Activated CD4-positive, alpha-beta T cell treated with anti-CD3 and anti-CD28 coated beads, Interleukin-2, amount 50 U/mL, for 16 hours (primary cell): ENCODE results near the gene CPNE4.
"Not testable (repeated sequence)": the region's sequence is repeated elsewhere in the genome, so short reads cannot be mapped to it uniquely, and the experiment has no call there.

Experiments used
- DNase-seq: peaks from one replicate; pipeline ENCODE4 v3.0.0-alpha.2; 2020

Gene CPNE4

GRCh38 chr3:131957511-131957910 is 77.3 kb downstream of the CPNE4 start:
- no peak for DNase-seq

- DNase-seq, result no peak
These were observed 86.0 kb downstream of the CPNE4 start for GRCh38 chr3:131948806-131949205.

GRCh38 chr3:131944676-131945075 is 90.1 kb downstream of the CPNE4 start:
- no peak for DNase-seq

- no peak for DNase-seq
These were observed 101.1 kb downstream of the CPNE4 start for GRCh38 chr3:131933665-131934064.

- no peak for DNase-seq
These were observed 106.2 kb downstream of the CPNE4 start for GRCh38 chr3:131928593-131928992.

- no peak for DNase-seq
These were observed 109.2 kb downstream of the CPNE4 start for GRCh38 chr3:131925571-131925970.

- no peak for DNase-seq
These were observed 112.5 kb downstream of the CPNE4 start for GRCh38 chr3:131922356-131922755.

- no peak for DNase-seq
These were observed 117.8 kb downstream of the CPNE4 start for GRCh38 chr3:131917006-131917405.

GRCh38 chr3:131914090-131914691 is 120.6 kb downstream of the CPNE4 start:
- DNase-seq, result no peak

- DNase-seq, result no peak
These were observed 122.6 kb downstream of the CPNE4 start for GRCh38 chr3:131912255-131912654.

GRCh38 chr3:131907796-131908195 is 127.0 kb downstream of the CPNE4 start:
- DNase-seq, result no peak

- DNase-seq, result no peak
These were observed 130.8 kb downstream of the CPNE4 start for GRCh38 chr3:131903988-131904415.

GRCh38 chr3:131901686-131902085 is 133.1 kb downstream of the CPNE4 start:
- no peak for DNase-seq

GRCh38 chr3:131900891-131901290 is 133.9 kb downstream of the CPNE4 start:
- no peak for DNase-seq

GRCh38 chr3:131899021-131899420 is 135.8 kb downstream of the CPNE4 start:
- no peak for DNase-seq

- DNase-seq, result no peak
These were observed 136.5 kb downstream of the CPNE4 start for GRCh38 chr3:131898346-131898745.

- DNase-seq, result no peak
These were observed 138.5 kb downstream of the CPNE4 start for GRCh38 chr3:131896285-131896684.

GRCh38 chr3:131895766-131896165 is 139.0 kb downstream of the CPNE4 start:
- DNase-seq, result no peak

GRCh38 chr3:131892331-131892730 is 142.5 kb downstream of the CPNE4 start:
- DNase-seq, result no peak

GRCh38 chr3:131885871-131886270 is 148.9 kb downstream of the CPNE4 start:
- not testable (repeated sequence) for DNase-seq

- no peak for DNase-seq
These were observed 151.0 kb downstream of the CPNE4 start for GRCh38 chr3:131883711-131884407.

GRCh38 chr3:131883086-131883485 is 151.7 kb downstream of the CPNE4 start:
- DNase-seq, result no peak

- no peak for DNase-seq
These were observed 153.0 kb downstream of the CPNE4 start for GRCh38 chr3:131881777-131882176.

GRCh38 chr3:131880948-131881347 is 153.9 kb downstream of the CPNE4 start:
- no peak for DNase-seq

GRCh38 chr3:131868203-131868602 is 166.6 kb downstream of the CPNE4 start:
- DNase-seq, result no peak
